ENCODE measurements around the gene TRIP12. TPM values are rescaled to one million over a fixed set of nuclear protein-coding genes. Genes with fewer than 3 reads are reported as not detected.

Gene TRIP12
- polyA plus RNA-seq, 1 of the 3 experiments (the other 2 are of a cell fraction), result 30.3 TPM

- WGBS (ENCODE audit: low lambda C conversion rate), result 9% methylated on average over 3 of the region's 3 CpGs
- Histone ChIP-seq H3K79me2 (ENCODE audit: insufficient read depth) (no peaks in the 10 kb centered on the region), H3K4me1 (ENCODE audit: control insufficient read depth in 1 of 2, insufficient read depth in 2 of 2, low read depth in 1 of 2, low read length in 1 of 2) (peaks cover 0 to 9% of the 10 kb centered on the region in 2 experiments; a peak in 2 of 4 replicates), H3K4me3 (ENCODE audit: low read depth in 2 of 2, low read length in 1 of 2) (no peak overlapping the region), H2AFZ (ENCODE audit: low read depth) (no peak overlapping the region), H3K9ac (no peak overlapping the region), H3K36me3 (replicated peaks in 1 of 2; ENCODE audit: control insufficient read depth in 1 of 2, insufficient read depth in 2 of 2, low read length in 1 of 2) (no peaks in the 10 kb centered on the region), H3K27me3 (ENCODE audit: insufficient read depth) (peaks cover 8% of the 10 kb centered on the region; the same call in 1 of the 2 replicates), H4K20me1 (ENCODE audit: insufficient read depth) (no peaks in the 10 kb centered on the region), H3K9me2 (no peaks in the 10 kb centered on the region), H3K27ac (ENCODE audit: low read depth in 2 of 2, low read length in 1 of 2) (no peak overlapping the region), H3K9me3 (no peaks in the 10 kb centered on the region), H3K4me2 (no peak overlapping the region), H3F3A (replicated peaks; ENCODE audit: insufficient read depth) (no peaks in the 10 kb centered on the region)
- CTCF ChIA-PET, result interaction anchor here (1.2 to 1.5 kb wide), 2 partner anchors 12 to 133 kb away, joined by 3 to 4 read pairs; no protein-coding TSS in a partner anchor
- no peak for DNase-seq
- POLR2A ChIA-PET, result no interaction called here
- TF ChIP-seq RCOR1 (IDR thresholded peaks at IDR 0.05; ENCODE audit: low read length) (no peak), CTCF (IDR thresholded peaks at IDR 0.05) (no peak), FOSL2 (IDR thresholded peaks at IDR 0.05; ENCODE audit: borderline replicate concordance, low read depth) (no peak), EZH2phosphoT487 (IDR thresholded peaks at IDR 0.05; ENCODE audit: borderline replicate concordance, low read depth) (no peak), GATA2 (CRISPR knock-in tag; IDR thresholded peaks at IDR 0.05) (no peak), NRF1 (IDR thresholded peaks at IDR 0.05; ENCODE audit: low read depth, low read length) (no peak), MXI1 (IDR thresholded peaks at IDR 0.05; ENCODE audit: low read depth, low read length) (no peak), USF2 (IDR thresholded peaks at IDR 0.05; ENCODE audit: borderline replicate concordance, low read depth, low read length) (no peak), MEF2A (IDR thresholded peaks at IDR 0.05; ENCODE audit: borderline replicate concordance, low read depth) (no peak), FOXM1 (IDR thresholded peaks at IDR 0.05; ENCODE audit: low read depth) (no peak), SMC3 (IDR thresholded peaks at IDR 0.05; ENCODE audit: low read depth, low read length) (no peak), POLR2AphosphoS5 (IDR thresholded peaks at IDR 0.05; ENCODE audit: low read depth, low read length) (no peak), REST (IDR thresholded peaks at IDR 0.05; ENCODE audit: low read depth, low read length) (no peak), TAF1 (IDR thresholded peaks at IDR 0.05; ENCODE audit: borderline replicate concordance, low read depth, low read length) (no peak), USF1 (IDR thresholded peaks at IDR 0.05; ENCODE audit: borderline replicate concordance, low read depth) (no peak), PBX3 (IDR thresholded peaks at IDR 0.05) (no peak), TCF12 (IDR thresholded peaks at IDR 0.05) (no peak)
These were observed 201.7 kb downstream of the TRIP12 start for GRCh38 chr2:229719926-229720647.

All from SK-N-SH (cell line).